HG03354 (cell line): ENCODE measurements around the gene PREPL.
A peak's percentile ranks its signal among the peaks of the same experiment; 100 is the strongest.
"Not testable (repeated sequence)": the region's sequence is repeated elsewhere in the genome, so short reads cannot be mapped to it uniquely, and the experiment has no call there.

Experiments
- ATAC-seq: cut with Tn5 transposase; IDR thresholded peaks from one replicate; pipeline ENCODE4 v1.9.1; 2021; ENCODE audit warnings: mild to moderate bottlenecking; ENCODE audit not compliant: unreplicated experiment, poor library complexity, severe bottlenecking

PREPL gene

DNA sequence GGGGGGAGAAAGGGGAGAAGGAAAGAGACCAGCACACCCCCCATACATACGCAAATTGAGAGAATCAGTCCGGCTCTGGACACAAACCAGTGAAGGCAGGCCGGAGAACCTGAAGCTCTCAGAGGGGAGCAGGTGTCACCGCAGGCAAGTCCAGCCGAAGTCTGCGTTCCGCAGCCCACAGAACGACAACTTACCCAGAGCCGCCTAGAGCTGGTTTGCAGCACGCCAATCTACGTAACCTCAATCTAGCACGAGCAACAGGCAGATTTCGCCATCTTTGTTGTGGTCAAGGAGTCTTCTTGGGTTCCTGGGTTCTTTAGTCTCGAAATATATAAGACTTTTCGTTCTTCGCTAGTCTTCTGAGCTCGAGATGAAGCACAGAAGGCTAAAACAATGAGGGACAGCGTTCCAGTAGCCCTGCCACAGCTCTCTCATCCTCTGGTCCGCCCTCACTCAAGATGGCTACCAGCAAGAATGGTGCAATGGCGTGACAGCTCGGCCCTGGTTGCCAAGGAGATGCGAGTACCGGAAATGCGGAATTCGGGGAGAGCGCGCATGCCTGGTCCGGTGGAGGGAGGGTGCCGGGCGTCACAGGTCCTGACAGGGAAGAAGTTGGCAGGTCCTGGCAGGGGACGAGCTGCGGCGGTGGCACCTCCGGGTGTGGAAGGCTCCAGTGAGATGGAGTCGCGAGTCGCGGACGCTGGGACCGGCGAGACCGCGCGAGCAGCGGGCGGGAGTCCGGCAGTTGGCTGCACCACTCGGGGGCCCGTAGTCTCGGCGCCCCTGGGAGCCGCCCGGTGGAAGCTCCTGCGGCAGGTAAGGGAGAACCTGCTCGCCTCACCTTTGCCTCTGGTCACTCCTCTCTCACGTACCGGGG, at the start of gene PREPL, which contains the start of gene CAMKMT:
Gene PREPL, minus strand, starts transcription at position 165 of the 877 bp plus-strand sequence. CDS start 15,152 bp downstream, outside the sequence.
Gene CAMKMT, plus strand, starts transcription at position 618 of the 877 bp plus-strand sequence.
- peak; percentile 81 for ATAC-seq

DNA sequence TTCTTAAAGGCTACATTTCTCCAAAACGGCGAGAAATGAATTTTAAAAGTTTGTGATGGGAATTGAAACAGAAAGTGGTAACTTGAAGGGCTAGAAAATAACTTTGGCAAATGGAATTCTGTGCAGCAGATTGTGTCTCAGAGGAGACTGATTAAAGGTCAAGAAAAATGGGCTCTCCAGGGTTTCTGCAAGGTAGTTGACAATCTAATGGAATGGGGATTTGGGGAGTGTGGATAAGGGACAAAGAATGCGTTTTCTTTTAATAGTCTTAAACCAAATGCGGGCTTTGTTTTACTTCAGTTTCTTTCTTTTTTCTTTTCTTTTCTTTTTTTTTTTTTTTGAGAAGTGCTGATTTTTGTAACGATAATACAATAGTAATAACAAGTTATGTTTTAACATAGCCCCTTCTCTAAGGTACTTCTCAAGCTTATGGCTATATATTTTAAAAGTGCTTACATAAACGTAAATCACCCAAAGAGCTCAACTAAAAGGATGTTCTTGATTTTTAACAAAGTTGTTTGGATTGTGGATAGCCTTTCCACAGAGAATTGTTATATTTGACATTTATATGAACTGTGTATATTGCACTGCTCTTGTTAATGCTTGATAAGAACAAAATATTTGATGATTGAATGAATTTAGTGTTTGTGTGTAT, 37.1 kb upstream of the PREPL start:
- no peak for ATAC-seq

DNA sequence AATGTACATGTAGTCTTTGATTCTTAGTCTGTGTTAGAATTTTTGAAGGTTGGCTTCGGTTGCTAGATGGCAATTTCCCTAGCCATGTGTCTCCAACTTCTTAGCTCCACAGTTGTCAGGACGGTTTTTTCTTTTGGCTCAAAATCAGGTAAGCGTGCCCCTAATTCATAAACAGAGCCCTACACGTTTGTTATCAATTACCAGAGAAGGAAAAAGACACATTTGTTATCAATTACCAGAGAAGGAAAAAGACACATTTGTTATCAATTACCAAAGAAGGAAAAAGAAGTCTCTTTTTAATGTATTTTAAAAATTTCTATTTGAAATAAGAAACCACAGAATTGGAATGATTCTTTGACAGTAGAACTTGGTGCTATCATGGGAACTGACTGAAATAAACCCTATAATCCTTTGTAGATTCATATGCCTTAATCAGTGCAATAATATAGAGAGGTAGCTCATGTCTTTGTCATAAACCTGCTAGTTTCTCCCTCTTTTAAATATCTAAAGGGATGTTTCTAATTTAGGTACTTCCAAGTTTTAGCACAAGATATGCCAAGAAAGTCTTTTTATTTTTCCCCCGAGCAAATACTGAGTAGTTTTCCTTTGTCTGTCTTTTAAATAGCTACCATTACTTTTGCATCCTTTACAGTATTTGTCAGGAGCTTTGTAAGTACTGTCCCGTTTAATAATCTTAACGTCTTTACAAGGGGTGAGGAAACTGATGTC, 36.3 kb upstream of the PREPL start:
- no peak for ATAC-seq

DNA sequence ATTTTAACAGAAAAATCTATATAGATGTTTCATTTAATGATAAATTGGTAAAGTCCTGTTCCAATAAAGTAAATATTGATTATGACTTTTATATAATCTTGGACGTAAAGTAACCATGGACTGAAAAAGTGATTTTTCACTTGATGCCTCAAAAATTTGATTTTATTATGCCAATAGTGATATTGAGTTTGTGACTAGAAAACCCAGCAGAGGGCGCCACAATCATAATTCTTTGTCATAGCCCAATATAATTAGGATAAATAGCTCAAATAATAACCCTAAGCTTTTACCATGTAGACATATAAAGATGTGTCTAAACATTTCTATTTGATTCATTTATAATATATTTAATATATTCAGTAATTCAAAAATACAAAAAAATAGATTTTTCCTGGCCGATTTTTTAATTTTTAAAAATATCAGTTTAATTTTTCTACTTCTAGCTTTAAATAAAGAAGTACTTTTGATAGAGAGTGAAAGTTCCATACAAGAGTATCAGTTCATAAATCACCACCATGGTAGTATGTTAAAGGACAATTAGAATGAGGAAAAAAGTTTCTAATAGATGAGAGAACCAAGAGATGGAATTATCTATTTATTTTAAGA, 31.1 kb upstream of the PREPL start:
- ATAC-seq, result no peak

GRCh38 chr2:44389895-44390294, 28.6 kb upstream of the PREPL start:
- no peak for ATAC-seq

GRCh38 chr2:44388877-44389276, 27.6 kb upstream of the PREPL start:
- ATAC-seq, result no peak

DNA sequence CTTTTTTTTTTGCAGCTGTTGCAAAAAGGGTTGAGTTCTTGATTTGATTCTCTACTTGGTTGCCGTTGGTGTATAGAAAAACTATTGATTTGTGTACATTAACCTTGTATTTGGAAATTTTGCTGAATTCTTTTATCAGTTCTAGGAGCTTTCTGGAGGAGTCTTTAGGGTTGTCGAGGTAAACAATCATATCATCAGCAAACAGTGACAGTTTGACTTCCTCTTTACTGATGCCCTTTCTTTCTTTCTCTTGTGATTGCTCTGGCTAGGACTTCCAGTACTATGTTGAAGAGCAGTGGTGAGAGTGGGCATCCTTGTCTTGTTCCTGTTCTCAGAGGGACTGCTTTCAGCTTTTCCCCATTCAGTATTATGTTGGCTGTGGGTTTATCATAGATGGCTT, 23.9 kb upstream of the PREPL start:
- not testable (repeated sequence) for ATAC-seq

GRCh38 chr2:44377486-44377885, 16.2 kb upstream of the PREPL start:
- no peak for ATAC-seq

DNA sequence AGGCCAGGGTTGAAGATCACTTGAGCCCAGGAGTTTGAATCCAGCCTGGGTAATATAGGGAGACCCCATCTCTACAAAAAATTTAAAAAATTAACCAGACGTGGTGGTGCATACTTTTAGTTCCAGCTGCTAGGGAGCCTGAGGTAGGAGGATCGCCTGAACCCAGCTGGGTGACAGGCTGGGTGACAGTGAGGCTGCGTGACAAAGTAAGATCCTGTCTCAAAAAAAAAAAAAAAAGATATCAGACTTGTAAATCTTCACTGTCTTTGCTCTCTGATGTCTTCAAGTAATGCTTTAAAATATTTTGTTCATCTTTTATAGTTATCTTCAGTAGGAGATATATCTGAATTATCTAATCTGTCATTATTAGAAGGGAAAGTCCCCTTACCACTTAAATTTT, 11.0 kb upstream of the PREPL start:
- ATAC-seq, result no peak

DNA sequence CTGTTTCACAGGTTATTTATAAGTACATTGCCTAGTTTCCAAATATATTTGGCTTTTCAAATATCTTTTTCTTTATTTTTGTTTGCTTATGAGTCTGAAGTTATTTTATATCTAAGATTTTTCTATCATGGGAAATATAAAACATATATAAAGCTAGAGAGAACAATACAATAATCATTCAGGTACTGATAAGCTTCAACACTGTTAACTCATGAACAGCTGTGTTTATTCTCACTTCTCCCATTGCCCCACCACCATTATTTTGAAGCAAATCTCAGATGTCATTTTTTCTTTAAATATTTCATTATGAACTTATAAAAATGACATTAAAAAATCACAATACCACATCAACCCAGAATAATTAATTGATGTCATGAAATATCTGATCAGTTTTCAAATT, 10.2 kb upstream of the PREPL start:
- no peak for ATAC-seq

DNA sequence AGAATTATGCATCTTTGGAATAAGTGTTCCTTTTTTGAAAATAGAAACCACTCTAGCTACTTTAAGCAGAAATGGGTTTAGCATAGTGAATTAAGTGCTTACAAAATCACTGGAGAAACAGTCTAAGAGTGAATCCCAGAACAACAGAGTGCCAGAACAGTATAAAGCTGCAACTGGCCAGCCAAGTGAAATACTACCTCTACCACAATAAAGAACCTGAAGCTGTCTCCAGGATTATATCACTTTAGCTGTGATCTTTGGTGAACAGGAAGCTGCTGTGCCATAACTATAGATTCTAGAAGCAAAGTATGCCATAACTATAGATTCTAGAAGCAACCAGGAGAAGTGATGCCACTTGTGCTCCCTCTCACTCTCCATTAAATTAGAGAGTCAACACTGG, 8.1 kb upstream of the PREPL start:
- no peak for ATAC-seq

DNA sequence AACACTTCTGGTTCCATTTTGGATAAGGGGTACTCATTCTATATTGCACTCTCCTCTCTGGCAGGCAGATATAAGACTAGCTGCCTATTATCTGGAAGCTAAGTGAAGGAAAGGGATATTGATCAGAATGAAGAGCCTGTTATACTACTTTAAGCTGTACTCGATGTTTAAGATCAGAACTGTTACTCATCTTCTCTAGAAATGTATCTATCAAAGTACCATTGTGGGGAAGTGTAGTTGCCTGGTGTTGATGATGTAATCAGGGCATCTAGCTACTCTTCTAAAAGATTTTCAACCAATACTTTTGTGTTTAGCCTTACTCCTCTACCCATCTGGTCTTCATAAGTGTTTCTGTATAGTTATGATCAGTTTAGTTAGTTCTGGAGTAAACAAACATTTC, 6.3 kb upstream of the PREPL start:
- no peak for ATAC-seq

DNA sequence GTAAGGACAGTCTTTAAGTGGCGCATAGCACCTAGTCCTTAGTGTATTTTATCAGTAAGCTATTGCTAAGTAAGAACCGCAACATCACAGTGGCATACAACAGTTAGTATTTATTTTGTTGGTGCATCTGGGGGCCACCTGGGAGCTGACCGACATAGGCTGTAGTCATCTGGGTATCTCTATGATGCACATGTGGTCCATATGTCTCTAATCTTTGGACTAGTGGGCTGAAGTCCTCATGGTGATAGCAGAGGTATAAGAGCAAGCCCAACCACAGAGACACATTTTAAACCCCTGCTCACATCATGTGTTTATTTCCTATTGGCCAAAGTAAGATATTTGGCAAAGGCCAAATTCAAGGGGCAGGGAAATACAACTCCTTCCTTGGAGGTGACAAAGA, 3.3 kb upstream of the PREPL start:
- no peak for ATAC-seq

- ATAC-seq, result peak; percentile 16
Measured at GRCh38 chr2:44362207-44363015, 1.1 kb upstream of the PREPL start.

GRCh38 chr2:44360749-44361329, 455 bp downstream of the PREPL start:
- no peak for ATAC-seq

DNA sequence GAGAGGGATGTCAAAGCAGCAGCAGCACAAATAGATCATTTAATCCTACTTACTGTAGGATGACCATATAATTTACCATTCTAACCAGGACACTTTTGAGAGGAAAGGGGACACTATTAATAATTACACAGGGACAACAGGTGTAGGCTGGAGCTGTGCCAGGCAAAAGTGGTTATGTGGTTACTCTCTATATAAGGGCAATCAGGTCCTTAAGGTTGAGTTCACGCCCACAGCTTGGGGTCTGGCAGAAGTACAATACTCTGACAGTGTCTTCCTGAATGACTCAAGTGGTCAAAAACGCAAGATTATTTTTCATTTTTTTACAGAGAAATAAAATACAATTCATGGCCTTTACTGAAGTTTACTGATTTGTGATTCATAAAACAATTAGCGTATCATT, 2.8 kb downstream of the PREPL start:
- ATAC-seq, result peak; percentile 26

- no peak for ATAC-seq
Measured at GRCh38 chr2:44354761-44355160, 6.5 kb downstream of the PREPL start.

DNA sequence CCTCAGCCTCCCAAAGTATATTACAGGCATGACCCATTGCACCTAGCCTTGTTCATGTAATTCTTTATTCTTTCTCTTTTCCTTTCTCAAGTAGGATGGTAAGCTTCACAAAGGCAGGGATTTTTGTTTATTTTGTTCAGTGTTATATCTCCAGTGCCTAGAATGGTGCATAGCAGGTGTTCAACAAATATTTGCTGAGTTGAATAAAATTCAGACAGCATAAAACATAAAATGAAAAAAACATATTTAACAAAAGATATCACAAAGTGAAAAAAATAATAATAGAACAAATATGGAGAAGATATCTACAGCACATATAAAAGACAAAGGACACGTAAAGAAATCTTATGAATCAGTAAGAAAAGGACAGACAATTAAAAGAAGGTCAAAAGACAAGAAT, 8.8 kb downstream of the PREPL start:
- ATAC-seq, result no peak

GRCh38 chr2:44351676-44352075, 9.6 kb downstream of the PREPL start:
- ATAC-seq, result no peak
